ENCODE results near the gene GPR153. TPM values are rescaled to one million over a fixed set of nuclear protein-coding genes. Genes with fewer than 3 reads are reported as not detected.
A peak's percentile ranks its signal among the peaks of the same experiment; 100 is the strongest.

The GPR153 gene
- polyA plus RNA-seq, 3 donors = 0.04 to 0.69 TPM; not detected in 1

DNA sequence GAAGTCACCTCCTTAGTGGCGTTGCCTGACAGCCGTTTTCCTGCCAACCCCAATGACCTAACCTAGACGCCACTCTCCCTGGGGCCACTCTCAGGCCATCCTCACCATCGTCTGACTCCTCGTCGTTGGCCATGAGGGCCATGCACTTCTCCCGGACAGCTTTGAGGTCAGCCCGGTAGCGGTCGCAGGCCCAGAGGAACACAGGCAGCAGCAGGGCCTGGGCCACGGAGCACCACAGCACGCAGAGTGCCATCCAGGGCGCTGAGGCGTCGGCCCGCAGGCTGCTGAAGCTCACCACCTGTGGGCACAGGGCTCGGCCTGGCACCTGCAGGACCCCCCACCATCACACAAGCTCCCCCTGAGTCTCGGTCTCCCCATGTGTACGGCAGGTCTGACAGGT is 9.7 kb downstream of the GPR153 start:
- Histone ChIP-seq H2AFZ (ENCODE audit: insufficient read depth, low read depth, low read length, poor library complexity, severe bottlenecking) (no peak overlapping the region), H3K9me3 (replicated peaks in 1 of 2; ENCODE audit: control insufficient read depth in 1 of 2, insufficient read depth in 1 of 2, low read length in 2 of 2) (peaks cover 0 to 2% of the 10 kb centered on the region in 2 donors), H3K9ac (ENCODE audit: insufficient read depth, low read length, poor library complexity, severe bottlenecking) (no peak overlapping the region), H3K36me3 (replicated peaks in 1 of 2; ENCODE audit: control insufficient read depth in 1 of 2, insufficient read depth in 2 of 2, low read length in 2 of 2) (no peaks in the 10 kb centered on the region), H3K4me1 (ENCODE audit: control insufficient read depth in 1 of 2, insufficient read depth in 2 of 2, low read length in 2 of 2) (peaks cover 0 to 5% of the 10 kb centered on the region in 2 donors), H4K20me1 (ENCODE audit: insufficient read depth, low read length) (peaks cover 4% of the 10 kb centered on the region), H3K79me2 (ENCODE audit: insufficient read depth, low read length) (no peaks in the 10 kb centered on the region), H3K4me2 (replicated peaks; ENCODE audit: extremely low read depth, low read length, poor library complexity, severe bottlenecking) (no peak overlapping the region), H3K27ac (ENCODE audit: low read depth in 1 of 2, low read length in 2 of 2) (no peak overlapping the region), H3K27me3 (ENCODE audit: control insufficient read depth in 2 of 2, insufficient read depth in 2 of 2, low read length in 2 of 2) (peaks cover 2 to 42% of the 10 kb centered on the region in 2 donors), H3K4me3 (replicated peaks in 1 of 3; ENCODE audit: low read depth in 2 of 3, low read length in 3 of 3) (no peak overlapping the region)
- no peak overlapping the region for H3K27ac Mint-ChIP-seq
- TF ChIP-seq, protein P1, sequence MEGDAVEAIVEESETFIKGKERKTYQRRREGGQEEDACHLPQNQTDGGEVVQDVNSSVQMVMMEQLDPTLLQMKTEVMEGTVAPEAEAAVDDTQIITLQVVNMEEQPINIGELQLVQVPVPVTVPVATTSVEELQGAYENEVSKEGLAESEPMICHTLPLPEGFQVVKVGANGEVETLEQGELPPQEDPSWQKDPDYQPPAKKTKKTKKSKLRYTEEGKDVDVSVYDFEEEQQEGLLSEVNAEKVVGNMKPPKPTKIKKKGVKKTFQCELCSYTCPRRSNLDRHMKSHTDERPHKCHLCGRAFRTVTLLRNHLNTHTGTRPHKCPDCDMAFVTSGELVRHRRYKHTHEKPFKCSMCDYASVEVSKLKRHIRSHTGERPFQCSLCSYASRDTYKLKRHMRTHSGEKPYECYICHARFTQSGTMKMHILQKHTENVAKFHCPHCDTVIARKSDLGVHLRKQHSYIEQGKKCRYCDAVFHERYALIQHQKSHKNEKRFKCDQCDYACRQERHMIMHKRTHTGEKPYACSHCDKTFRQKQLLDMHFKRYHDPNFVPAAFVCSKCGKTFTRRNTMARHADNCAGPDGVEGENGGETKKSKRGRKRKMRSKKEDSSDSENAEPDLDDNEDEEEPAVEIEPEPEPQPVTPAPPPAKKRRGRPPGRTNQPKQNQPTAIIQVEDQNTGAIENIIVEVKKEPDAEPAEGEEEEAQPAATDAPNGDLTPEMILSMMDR (IDR thresholded peaks at IDR 0.05) = no peak
- intact Hi-C loops (cut with micrococcal nuclease) = no loop called here
- H3K4me1 Mint-ChIP-seq = peaks cover 4% of the 10 kb centered on the region
- H3K27me3 Mint-ChIP-seq (ENCODE audit: low read depth in 3 of 3) = peaks cover 48 to 58% (median 52%) of the 10 kb centered on the region in 3 donors
- peak overlapping the region in 1 of 2 donors; percentile 15 for H3K4me3 Mint-ChIP-seq
- no peak for DNase-seq
- WGBS (ENCODE audit: insufficient coverage) = 80% methylated on average over 9 of the region's 19 CpGs
- H3K9me3 Mint-ChIP-seq = peaks cover 0 to 4% (median 0%) of the 10 kb centered on the region in 7 donors
- peaks cover 0 to 2% of the 10 kb centered on the region in 2 donors for H3K36me3 Mint-ChIP-seq

DNA sequence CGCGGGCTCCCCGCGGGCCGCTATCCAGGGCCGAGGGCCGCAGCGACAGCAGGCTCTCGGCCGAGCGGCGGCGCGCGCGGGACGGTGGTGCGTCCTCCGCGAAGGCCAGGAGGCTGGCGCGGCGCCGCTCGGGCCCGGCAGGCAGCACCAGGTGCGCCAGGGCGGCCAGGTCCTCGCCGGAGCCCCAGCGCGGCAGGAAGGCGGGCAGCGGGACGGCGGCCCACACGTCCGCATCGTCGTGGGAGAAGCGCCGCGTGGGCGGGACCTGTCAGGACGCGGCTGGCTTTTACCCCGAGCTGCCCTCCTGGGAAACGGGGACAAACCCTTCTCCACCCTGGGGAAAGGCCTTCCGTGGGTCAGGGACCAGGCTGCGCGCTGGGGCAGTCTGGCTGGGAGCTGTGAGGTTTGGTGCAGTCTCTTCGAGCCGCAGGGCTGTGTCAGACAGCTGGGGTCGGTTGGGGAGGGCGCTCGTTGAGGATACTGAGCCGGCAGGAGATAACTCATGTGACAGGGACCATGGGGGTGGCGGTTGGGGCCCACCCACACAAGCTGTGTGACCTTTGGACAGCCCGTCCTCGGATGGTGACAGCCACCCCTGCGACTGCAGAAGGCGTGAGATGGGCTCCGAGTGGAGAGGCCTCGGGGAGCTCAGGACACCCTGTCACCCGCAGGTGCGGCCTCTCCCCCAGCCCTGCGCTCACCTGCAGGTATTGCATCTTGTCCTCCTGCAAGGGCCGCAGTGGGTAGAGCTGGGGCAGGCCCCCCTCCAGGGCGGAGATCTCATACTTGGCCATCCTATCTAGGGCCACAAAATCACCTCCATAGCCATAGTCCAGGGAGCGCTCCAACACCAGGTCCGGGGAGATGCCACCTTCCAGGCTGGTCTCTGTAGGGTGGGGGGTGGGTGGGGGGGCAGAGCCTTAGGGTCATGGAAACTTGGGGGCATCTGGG is 10.9 kb downstream of the GPR153 start:
- H3K9ac ChIP-seq (ENCODE audit: insufficient read depth, low read length, poor library complexity, severe bottlenecking) = no peak overlapping the region
- peaks cover 9% of the 10 kb centered on the region for H4K20me1 ChIP-seq (ENCODE audit: insufficient read depth, low read length)
- no peaks in the 10 kb centered on the region for H3K79me2 ChIP-seq (ENCODE audit: insufficient read depth, low read length)
- no peak for DNase-seq
- peaks cover 0 to 4% (median 0%) of the 10 kb centered on the region in 7 donors for H3K9me3 Mint-ChIP-seq
- no peaks in the 10 kb centered on the region for H3K36me3 ChIP-seq (replicated peaks in 1 of 2; ENCODE audit: control insufficient read depth in 1 of 2, insufficient read depth in 2 of 2, low read length in 2 of 2)
- WGBS (ENCODE audit: insufficient coverage) = 16% methylated on average over 64 of the region's 71 CpGs
- H3K4me1 Mint-ChIP-seq = peaks cover 4% of the 10 kb centered on the region
- no peak overlapping the region for H3K27ac ChIP-seq (ENCODE audit: low read depth in 1 of 2, low read length in 2 of 2)
- H3K4me3 Mint-ChIP-seq = peak overlapping the region in 1 of 2 donors; percentile 79
- no peak overlapping the region for H3K4me2 ChIP-seq (replicated peaks; ENCODE audit: extremely low read depth, low read length, poor library complexity, severe bottlenecking)
- H3K27ac Mint-ChIP-seq = no peak overlapping the region
- peaks cover 48 to 65% (median 58%) of the 10 kb centered on the region in 3 donors for H3K27me3 Mint-ChIP-seq (ENCODE audit: low read depth in 3 of 3)
- peaks cover 0 to 5% of the 10 kb centered on the region in 2 donors for H3K9me3 ChIP-seq (replicated peaks in 1 of 2; ENCODE audit: control insufficient read depth in 1 of 2, insufficient read depth in 1 of 2, low read length in 2 of 2)
- peaks cover 2 to 51% of the 10 kb centered on the region in 2 donors for H3K27me3 ChIP-seq (ENCODE audit: control insufficient read depth in 2 of 2, insufficient read depth in 2 of 2, low read length in 2 of 2)
- H2AFZ ChIP-seq (ENCODE audit: insufficient read depth, low read depth, low read length, poor library complexity, severe bottlenecking) = no peak overlapping the region
- intact Hi-C loops (cut with micrococcal nuclease) = loop anchor here (5.0 to 10.0 kb wide), 6 partner anchors 92 to 227 kb away; no protein-coding TSS in a partner anchor
- H3K4me1 ChIP-seq (ENCODE audit: control insufficient read depth in 1 of 2, insufficient read depth in 2 of 2, low read length in 2 of 2) = peaks cover 0 to 16% of the 10 kb centered on the region in 2 donors
- no peak overlapping the region for H3K4me3 ChIP-seq (replicated peaks in 1 of 3; ENCODE audit: low read depth in 2 of 3, low read length in 3 of 3)
- H3K36me3 Mint-ChIP-seq = peaks cover 0 to 2% of the 10 kb centered on the region in 2 donors
- TF ChIP-seq, protein P1 (IDR thresholded peaks at IDR 0.05) = no peak

All from CD14-positive monocyte (primary cell).